Activated naive CD4-positive, alpha-beta T cell treated with anti-CD3 and anti-CD28 coated beads, Interleukin-2, amount 10 ng/mL, durations not matched to agents 7 days and 5 days (primary cell): Measurements from ENCODE around the gene ANKRD49.

ENCODE experiments used
- CTCF ChIA-PET: fragments of 350-600 bp; sonication (Branson Sonifier 250); formaldehyde crosslinking; loops from one replicate; lab custom pipeline; 2021; ENCODE audit warnings: antibody characterized with exemption; lab: Charles Lee
- DNase-seq: peaks from one replicate; pipeline ENCODE4 v3.0.0-alpha.2; 2020
- H3K27ac Mint-ChIP-seq: one replicate; pipeline ENCODE4 v1.8.0; 2021; ENCODE audit warnings: mild to moderate bottlenecking, moderate library complexity, mixed read lengths
- H3K27me3 Mint-ChIP-seq: one replicate; pipeline ENCODE4 v1.8.0; 2021; ENCODE audit warnings: mild to moderate bottlenecking, mixed read lengths
- H3K36me3 Mint-ChIP-seq: one replicate; pipeline ENCODE4 v1.8.0; 2021; ENCODE audit warnings: mixed read lengths
- H3K4me1 Mint-ChIP-seq: one replicate; pipeline ENCODE4 v1.8.0; 2021; ENCODE audit warnings: mixed read lengths
- H3K4me3 Mint-ChIP-seq: one replicate; pipeline ENCODE4 v1.8.0; 2021; ENCODE audit warnings: mild to moderate bottlenecking, moderate library complexity, mixed read lengths
- H3K9me3 Mint-ChIP-seq: one replicate; pipeline ENCODE4 v1.8.0; 2021; ENCODE audit warnings: mixed read lengths

Gene ANKRD49, protein sequence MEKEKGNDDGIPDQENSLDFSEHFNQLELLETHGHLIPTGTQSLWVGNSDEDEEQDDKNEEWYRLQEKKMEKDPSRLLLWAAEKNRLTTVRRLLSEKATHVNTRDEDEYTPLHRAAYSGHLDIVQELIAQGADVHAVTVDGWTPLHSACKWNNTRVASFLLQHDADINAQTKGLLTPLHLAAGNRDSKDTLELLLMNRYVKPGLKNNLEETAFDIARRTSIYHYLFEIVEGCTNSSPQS

DNA sequence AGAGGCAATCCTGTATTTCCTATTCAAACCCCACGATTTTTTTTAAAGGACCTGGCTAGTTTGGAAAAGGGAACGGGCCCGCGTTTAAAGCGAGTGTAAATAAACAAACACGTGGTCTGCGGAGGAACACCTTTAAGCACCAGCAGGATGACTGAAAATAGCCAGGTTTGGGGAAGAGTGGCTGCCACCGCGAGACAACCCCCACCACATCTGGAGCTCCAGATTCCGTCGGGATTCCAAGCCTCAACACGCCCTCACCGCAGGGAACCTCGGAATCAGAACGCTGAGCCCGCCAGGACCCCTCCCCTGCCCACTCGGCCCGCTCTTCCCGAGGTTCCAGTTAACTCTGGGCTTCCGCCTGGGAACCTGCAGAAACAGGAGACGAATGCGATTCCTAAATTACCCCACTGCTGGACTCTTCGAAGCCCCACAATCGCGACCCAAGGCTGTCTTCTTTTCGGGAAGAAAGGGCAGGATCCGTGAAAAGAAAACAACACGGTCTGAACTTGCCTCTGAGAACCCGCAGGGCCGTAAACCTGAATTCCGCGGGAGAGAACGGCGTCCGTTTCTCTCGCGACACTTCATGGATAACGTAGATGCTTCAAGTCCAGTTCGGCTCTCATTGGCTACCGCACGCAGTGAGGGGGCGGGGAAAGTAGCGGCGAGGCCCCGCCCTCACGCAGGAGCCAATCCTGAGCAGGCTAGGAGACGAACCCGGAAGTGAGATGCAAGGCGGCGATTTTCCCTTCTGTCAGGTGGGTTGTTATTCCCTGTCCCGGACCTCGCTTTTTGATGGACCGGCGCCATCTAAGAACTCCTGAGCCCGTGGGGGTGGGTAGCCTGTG, at the start of gene ANKRD49, which contains the start of gene MRE11:
Gene ANKRD49 (plus strand): TSS at position 704 of the 845 bp plus-strand sequence. CDS start 2,710 bp downstream, outside the sequence.
Gene MRE11 (minus strand): TSS at position 564 of the 845 bp plus-strand sequence. CDS start 1,043 bp downstream, outside the sequence.
- Mint-ChIP-seq H3K4me3 (peak within 1 kb of the TSS; percentile 96), H3K27ac (peak within 1 kb of the TSS; percentile 95), H3K9me3 (no peaks in the 10 kb centered on the region), H3K36me3 (peaks cover 34% of the 10 kb centered on the region), H3K27me3 (no peaks in the 10 kb centered on the region), H3K4me1 (peaks cover 40% of the 10 kb centered on the region)
- CTCF ChIA-PET: interaction anchor here (1.1 kb wide), 1 partner anchor 11 kb away, joined by 4 read pairs; no protein-coding TSS in a partner anchor
- peak; percentile 98 for DNase-seq

DNA sequence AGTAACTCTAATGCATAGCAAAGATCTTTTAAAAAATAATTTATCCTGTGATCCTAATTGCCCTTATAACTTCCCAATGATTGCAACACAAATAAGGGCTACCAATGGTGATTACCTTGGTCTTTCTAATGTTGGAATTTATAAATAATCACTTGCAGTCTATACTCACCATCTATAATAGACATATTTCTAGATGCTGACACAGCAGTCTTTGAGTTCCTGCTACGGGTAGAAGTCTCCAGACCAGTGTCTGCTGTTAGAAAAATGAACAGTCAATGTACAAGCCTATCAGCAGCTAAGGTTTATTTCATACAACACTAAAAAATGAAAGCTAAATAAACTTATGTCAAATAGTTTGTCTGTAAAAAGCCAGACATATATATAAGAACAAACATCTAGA, 48.1 kb upstream of the ANKRD49 start:
- no peak for DNase-seq
- CTCF ChIA-PET: no interaction called here
- Mint-ChIP-seq H3K9me3 (no peaks in the 10 kb centered on the region), H3K27me3 (no peaks in the 10 kb centered on the region), H3K4me3 (no peak overlapping the region), H3K36me3 (peaks cover 36% of the 10 kb centered on the region), H3K4me1 (peaks cover 5% of the 10 kb centered on the region), H3K27ac (no peak overlapping the region)

DNA sequence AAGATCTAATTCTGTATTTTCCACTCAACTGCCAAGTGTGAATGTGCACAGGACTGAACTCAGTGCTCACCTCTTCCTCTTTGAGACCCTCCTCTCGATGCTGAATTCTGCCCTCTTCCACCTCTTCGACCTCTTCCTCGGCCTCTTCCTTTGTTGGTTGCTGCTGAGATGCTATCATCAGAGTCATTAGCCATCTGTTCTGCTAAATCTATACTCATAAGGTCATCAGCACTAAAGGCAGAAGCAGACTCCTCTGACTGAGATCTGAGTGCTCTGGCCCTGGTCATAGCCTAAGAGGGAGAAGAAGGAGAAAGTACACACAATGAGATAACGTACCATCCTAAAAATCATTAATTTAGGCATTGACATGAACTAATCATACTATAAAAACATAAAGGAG, 46.6 kb upstream of the ANKRD49 start:
- Mint-ChIP-seq H3K27ac (no peak overlapping the region), H3K36me3 (peaks cover 30% of the 10 kb centered on the region), H3K4me3 (no peak overlapping the region), H3K4me1 (no peaks in the 10 kb centered on the region), H3K9me3 (no peaks in the 10 kb centered on the region), H3K27me3 (no peaks in the 10 kb centered on the region)
- CTCF ChIA-PET: no interaction called here
- no peak for DNase-seq

DNA sequence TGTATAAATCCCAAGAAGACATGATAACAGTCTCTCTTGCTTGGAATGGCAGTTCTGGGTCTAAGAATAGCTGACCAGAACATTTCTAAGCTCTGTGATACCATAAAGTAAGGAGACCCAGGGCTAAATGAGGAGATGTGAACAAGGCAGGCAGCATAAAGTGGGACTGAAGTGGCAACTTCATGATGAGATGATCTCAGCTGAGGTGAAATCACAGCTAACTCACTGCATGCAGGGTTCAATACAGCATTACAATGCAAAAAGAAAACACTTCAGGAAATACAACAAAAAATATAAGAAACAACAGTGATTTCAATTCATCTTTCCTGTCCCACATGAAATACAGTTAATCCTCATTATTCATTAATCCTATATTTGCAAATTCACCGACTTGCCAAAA, 44.8 kb upstream of the ANKRD49 start:
- H3K4me1 Mint-ChIP-seq: no peaks in the 10 kb centered on the region
- H3K27ac Mint-ChIP-seq: no peak overlapping the region
- no peak overlapping the region for H3K4me3 Mint-ChIP-seq
- no peak for DNase-seq
- H3K36me3 Mint-ChIP-seq: peaks cover 31% of the 10 kb centered on the region
- CTCF ChIA-PET: no interaction called here
- no peaks in the 10 kb centered on the region for H3K9me3 Mint-ChIP-seq
- H3K27me3 Mint-ChIP-seq: no peaks in the 10 kb centered on the region

DNA sequence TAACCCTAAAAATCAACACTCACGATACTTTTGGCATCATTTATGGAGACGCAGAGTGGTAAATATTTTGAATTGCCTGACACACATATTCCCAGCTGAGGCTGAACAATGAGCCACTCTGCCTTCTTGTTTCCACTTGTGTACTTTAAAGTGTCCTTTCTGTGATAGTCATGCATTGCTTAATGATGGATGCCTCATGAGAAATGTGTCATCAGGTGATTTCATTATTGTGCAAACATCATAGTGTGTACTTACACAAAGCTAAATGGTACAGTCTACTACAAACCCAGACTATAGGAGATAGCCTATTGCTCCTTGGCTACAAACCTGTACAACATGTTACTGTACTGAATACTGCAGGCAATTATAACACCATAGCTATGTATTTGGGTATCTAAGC, 44.3 kb upstream of the ANKRD49 start:
- Mint-ChIP-seq H3K4me3 (no peak overlapping the region), H3K9me3 (no peaks in the 10 kb centered on the region), H3K27ac (no peak overlapping the region), H3K36me3 (peaks cover 26% of the 10 kb centered on the region), H3K4me1 (no peaks in the 10 kb centered on the region), H3K27me3 (no peaks in the 10 kb centered on the region)
- DNase-seq: no peak
- CTCF ChIA-PET: no interaction called here

DNA sequence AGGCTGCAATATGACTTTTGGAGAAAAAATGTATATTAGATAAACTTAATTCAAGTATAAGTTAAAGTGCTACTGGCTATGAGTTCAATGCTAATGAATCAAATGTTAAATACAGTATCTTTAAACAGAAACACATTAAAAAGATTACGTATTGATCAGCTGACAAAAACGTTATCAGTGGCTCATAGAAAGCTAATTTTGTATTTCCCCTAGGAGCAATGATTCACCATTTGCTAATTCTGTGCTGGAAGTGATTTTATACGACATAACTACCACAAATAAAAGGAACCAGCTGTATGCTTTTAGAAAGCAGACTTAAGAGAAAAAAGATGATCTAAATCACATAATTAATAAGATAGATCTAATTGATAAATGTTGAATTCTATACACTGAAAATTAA, 43.7 kb upstream of the ANKRD49 start:
- Mint-ChIP-seq H3K27me3 (no peaks in the 10 kb centered on the region), H3K36me3 (peaks cover 27% of the 10 kb centered on the region), H3K4me1 (no peaks in the 10 kb centered on the region), H3K4me3 (no peak overlapping the region), H3K27ac (no peak overlapping the region), H3K9me3 (no peaks in the 10 kb centered on the region)
- CTCF ChIA-PET: no interaction called here
- DNase-seq: no peak

DNA sequence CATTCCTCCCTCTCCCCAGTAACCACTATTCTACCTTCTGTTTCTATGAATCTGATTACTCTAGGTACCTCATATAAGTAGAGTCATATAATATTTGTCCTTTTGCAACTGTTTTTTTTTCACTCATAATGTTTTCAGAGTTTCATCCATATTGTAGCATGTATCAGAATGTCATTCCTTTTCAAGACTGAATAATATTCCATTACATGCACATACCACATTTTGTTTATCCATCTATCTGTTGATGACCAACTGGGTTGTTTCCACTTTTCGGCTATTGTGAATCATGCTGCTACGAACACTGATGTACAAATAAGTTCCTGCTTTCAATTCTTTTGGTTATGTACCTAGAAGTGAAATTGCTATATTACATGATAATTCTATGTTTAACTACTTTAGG, 40.8 kb upstream of the ANKRD49 start:
- Mint-ChIP-seq H3K27ac (no peak overlapping the region), H3K27me3 (no peaks in the 10 kb centered on the region), H3K4me3 (no peak overlapping the region), H3K9me3 (no peaks in the 10 kb centered on the region), H3K36me3 (peaks cover 32% of the 10 kb centered on the region), H3K4me1 (no peaks in the 10 kb centered on the region)
- no peak for DNase-seq
- CTCF ChIA-PET: no interaction called here

DNA sequence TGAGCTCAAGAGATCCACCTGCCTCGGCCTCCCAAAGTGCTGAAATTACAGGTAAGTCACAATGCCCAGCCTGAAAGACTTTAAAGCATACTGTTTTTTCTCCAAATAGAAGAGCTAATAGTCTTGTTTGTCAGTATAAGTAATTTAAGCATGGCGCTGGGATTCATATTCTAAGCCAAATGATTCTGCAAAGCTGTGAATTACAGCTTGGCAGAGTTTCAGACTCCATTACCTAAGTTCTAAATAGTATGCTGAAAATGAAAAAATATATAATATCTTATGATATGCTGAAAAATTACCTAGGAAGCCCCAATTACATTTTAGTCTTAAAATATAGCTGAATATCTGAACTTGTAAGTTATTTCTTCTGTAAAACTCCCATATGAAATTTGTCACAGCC, 39.5 kb upstream of the ANKRD49 start:
- Mint-ChIP-seq H3K4me1 (no peaks in the 10 kb centered on the region), H3K36me3 (peaks cover 29% of the 10 kb centered on the region), H3K27ac (no peak overlapping the region), H3K27me3 (no peaks in the 10 kb centered on the region), H3K9me3 (no peaks in the 10 kb centered on the region), H3K4me3 (no peak overlapping the region)
- CTCF ChIA-PET: interaction anchor here (1.0 kb wide), 1 partner anchor 14 kb away, joined by 3 read pairs; no protein-coding TSS in a partner anchor
- DNase-seq: no peak

DNA sequence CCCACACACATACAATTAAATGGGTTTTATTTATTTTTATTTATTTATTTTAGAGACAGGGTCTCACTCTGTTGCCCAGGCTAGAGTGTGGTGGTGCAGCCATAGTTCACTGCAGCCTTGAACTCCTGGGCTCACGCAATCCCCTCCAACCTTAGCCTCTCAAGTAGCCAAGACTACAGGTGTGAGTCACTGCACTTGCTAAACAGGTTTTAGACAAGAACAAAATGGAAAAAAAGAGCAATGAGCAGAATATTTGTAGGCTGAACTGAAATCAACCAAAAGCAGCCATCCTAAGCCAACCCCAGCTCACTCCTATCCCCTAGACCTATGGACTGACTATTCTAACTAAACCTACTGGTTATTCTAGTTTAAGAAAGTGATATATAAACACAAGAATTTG, 37.9 kb upstream of the ANKRD49 start:
- no peak overlapping the region for H3K27ac Mint-ChIP-seq
- H3K9me3 Mint-ChIP-seq: no peaks in the 10 kb centered on the region
- no peaks in the 10 kb centered on the region for H3K27me3 Mint-ChIP-seq
- no peaks in the 10 kb centered on the region for H3K4me1 Mint-ChIP-seq
- H3K4me3 Mint-ChIP-seq: no peak overlapping the region
- H3K36me3 Mint-ChIP-seq: peaks cover 38% of the 10 kb centered on the region
- no peak for DNase-seq
- CTCF ChIA-PET: no interaction called here

DNA sequence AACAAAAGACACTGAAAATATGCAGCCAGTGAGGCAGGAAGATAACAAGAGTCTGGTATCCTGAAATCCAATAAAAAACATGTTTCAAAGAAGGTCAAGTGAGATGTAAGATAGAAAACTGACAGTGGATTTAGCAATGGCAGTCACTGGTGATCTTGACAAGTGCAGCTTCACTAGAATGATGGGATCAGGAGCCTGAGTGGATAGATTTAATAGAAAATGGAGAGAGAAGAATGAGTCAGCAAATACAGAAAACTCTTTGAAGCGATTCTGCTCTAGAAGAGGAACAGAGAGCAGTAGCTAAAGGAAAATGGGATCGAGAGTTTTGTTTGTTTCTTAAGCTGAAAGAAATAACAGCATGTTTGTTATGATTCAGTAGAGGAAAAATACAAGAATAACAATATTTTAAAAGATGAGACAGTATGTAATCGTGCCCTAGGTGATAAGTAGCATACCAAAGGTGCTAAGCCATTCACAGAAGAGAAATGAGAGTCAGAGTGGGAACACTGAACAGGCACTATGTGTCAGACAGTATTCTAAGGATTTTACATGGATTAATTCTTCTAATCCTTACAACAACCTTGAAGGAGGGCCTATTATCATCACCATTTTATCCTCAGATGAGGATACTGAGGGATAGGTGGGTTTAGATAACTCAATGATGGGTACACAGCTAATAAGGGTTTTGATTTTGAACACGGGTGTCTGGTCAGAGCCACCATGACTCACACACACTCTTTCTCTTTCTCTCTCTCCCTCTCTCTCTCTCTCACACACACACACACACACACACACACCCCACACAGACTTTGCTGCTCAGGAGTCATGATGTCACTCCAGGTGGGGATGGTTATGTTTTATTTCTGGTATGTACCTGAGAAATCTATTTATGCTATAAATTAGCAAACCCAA, 36.4 kb upstream of the ANKRD49 start:
- CTCF ChIA-PET: interaction anchor here (0.6 kb wide), 1 partner anchor 39 kb away, joined by 3 read pairs; no protein-coding TSS in a partner anchor
- no peak for DNase-seq
- Mint-ChIP-seq H3K36me3 (peaks cover 46% of the 10 kb centered on the region), H3K4me1 (no peaks in the 10 kb centered on the region), H3K9me3 (no peaks in the 10 kb centered on the region), H3K27me3 (no peaks in the 10 kb centered on the region), H3K27ac (no peak overlapping the region), H3K4me3 (no peak overlapping the region)

DNA sequence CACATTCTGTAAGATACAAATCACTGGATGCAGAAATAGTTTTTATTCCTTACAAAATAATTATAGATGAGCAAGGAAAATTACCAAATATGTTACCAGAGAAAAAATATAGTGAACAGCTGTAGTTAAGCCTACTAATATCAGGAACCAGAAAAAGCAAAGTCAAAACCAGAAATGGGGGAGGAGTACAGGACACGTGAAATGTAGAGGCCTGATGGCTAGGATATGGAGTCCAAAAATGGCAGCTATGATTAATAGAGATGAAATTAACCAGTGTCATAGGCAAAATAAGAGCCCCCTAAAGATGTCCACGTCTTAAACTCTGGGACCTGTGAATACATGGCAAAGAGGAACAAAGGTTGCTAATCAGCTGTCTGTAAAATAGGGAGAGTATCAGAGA, 34.2 kb upstream of the ANKRD49 start:
- H3K9me3 Mint-ChIP-seq: peaks cover 1% of the 10 kb centered on the region
- DNase-seq: no peak
- H3K4me1 Mint-ChIP-seq: peaks cover 2% of the 10 kb centered on the region
- CTCF ChIA-PET: no interaction called here
- peaks cover 56% of the 10 kb centered on the region for H3K36me3 Mint-ChIP-seq
- no peaks in the 10 kb centered on the region for H3K27me3 Mint-ChIP-seq
- no peak overlapping the region for H3K27ac Mint-ChIP-seq
- H3K4me3 Mint-ChIP-seq: no peak overlapping the region

DNA sequence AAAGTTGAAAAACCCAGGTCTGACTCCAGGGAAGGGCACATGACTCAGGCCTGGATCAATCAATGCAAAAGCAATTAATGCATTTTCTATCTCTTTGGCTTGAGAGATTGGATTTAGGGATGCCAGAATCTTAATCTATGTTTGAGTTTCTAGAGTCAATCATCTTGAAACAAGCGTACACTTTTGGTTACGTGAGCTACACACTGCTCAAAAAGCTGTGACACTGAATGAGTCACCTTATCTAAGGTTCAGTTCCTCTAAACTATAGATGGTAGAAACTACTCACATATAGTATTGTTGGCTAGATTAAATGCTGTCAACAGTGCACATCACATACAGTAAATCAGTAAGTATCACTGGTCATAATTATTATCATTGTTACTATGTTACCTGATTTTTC, 24.4 kb upstream of the ANKRD49 start:
- H3K27me3 Mint-ChIP-seq: no peaks in the 10 kb centered on the region
- H3K36me3 Mint-ChIP-seq: peaks cover 37% of the 10 kb centered on the region
- no peak for DNase-seq
- H3K27ac Mint-ChIP-seq: no peak overlapping the region
- H3K4me3 Mint-ChIP-seq: no peak overlapping the region
- H3K9me3 Mint-ChIP-seq: no peaks in the 10 kb centered on the region
- H3K4me1 Mint-ChIP-seq: peaks cover 15% of the 10 kb centered on the region
- CTCF ChIA-PET: no interaction called here

DNA sequence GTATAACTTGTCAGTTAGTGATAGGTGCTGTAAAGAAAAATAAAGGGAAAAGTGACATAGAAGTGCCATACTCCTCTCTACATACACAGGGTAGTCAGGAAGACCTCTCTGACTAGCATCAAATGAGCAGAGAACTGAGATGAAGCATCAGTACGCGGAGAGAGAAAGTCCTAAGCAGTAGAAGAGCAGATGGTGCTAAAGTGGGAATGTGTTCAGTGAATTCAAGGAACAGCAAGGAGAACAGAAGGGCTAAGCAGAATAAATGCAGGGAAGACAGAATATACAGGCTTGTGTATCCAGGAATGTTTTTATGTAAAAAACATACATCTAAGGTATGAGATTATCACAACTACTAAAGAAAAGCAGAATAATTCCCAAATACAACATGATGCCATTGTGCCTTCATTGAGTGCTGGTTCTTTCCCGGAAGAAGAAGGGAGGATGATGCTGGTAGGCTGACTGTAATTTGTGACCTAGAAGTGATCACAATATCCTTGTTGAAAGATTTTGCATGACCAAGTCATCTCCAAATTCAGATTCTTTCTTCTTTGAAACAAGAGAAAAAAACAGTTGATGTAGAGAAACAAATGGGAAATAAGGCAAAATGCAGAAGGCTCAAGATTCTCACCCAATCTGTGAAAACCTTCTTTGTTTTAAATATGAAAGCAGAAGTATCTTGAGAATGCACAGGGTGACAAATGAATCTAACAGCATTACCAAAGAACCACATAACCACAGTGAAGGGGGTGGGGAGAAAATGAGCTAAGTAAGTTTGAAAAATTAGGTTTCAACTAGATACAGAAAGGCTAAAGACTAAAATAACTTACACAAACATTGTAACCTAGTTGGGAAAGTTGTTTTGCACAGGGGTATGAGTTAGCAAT, 20.6 kb upstream of the ANKRD49 start:
- no peak overlapping the region for H3K4me3 Mint-ChIP-seq
- CTCF ChIA-PET: no interaction called here

More for the DNA sequence above, 20.6 kb upstream of the ANKRD49 start:
- no peaks in the 10 kb centered on the region for H3K27me3 Mint-ChIP-seq
- peak overlapping the region; percentile 7 for H3K27ac Mint-ChIP-seq
- H3K36me3 Mint-ChIP-seq: peaks cover 37% of the 10 kb centered on the region
- DNase-seq: peak; percentile 36
- H3K9me3 Mint-ChIP-seq: no peaks in the 10 kb centered on the region
- peaks cover 23% of the 10 kb centered on the region for H3K4me1 Mint-ChIP-seq
